Measurements from ENCODE around the gene PRRT1B. TPM values are rescaled to one million over a fixed set of nuclear protein-coding genes. Genes with fewer than 3 reads are reported as not detected.
"Not testable (repeated sequence)": the region's sequence is repeated elsewhere in the genome, so short reads cannot be mapped to it uniquely, and the experiment has no call there.

Gene PRRT1B
- total and polyA plus RNA-seq, 2 experiments from 2014 or later = 0.24 TPM; not detected in 1

DNA sequence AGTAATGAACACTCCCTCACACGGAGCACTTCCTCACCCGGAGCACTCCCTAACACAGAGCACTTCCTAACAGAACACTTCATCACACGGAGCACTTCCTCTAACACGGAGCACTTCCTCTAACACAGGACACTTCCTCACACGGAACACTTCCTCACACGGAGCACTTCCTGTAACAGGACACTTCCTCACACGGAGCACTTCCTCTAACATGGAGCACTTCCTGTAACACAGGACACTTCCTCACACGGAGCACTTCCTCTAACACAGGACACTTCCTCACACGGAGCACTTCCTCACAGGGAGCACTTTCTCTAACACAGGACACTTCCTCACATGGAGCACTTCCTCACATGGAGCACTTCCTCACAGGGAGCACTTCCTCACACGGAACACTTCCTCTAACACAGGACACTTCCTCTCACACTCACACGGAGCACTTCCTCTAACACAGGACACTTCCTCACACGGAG lies 29.7 kb upstream of the PRRT1B start:
- not testable (repeated sequence) for H3K9me3 Mint-ChIP-seq; H3K27ac ChIP-seq (ENCODE audit: low read depth); H3K4me3 Mint-ChIP-seq; H3K4me2 ChIP-seq; H3F3A ChIP-seq (replicated peaks; ENCODE audit: low read depth); H2AFZ ChIP-seq; ATAC-seq; H3K4me1 ChIP-seq (ENCODE audit: insufficient read depth); H4K20me1 ChIP-seq (replicated peaks; ENCODE audit: insufficient read depth); H3K27ac Mint-ChIP-seq; H3K79me2 ChIP-seq (replicated peaks; ENCODE audit: insufficient read depth); H3K9me2 ChIP-seq (ENCODE audit: insufficient read depth); H3K4me1 Mint-ChIP-seq; H3K4me3 ChIP-seq; DNase-seq (ENCODE audit: low spot score); H3K27me3 ChIP-seq (ENCODE audit: insufficient read depth)
- Mint-ChIP-seq H3K27me3 (ENCODE audit: insufficient read depth, low read depth, poor library complexity) (peaks cover 11% of the 10 kb centered on the region), H3K36me3 (ENCODE audit: low read depth) (peaks cover 56% of the 10 kb centered on the region)
- H3K36me3 ChIP-seq (ENCODE audit: insufficient read depth) = peaks cover 10% of the 10 kb centered on the region

DNA sequence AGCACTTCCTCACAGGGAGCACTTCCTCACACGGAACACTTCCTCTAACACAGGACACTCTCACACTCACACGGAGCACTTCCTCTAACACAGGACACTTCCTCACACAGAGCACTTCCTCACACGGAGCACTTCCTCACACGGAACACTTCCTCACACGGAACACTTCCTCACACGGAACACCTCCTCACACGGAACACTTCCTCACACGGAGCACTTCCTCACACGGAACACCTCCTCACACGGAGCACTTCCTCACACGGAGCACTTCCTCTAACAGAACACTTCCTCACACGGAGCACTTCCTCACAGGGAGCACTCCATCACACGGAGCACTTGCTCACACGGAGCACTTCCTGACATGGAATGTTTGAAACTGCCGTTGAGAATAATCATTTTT lies 29.2 kb upstream of the PRRT1B start:
- peaks cover 52% of the 10 kb centered on the region for H3K36me3 Mint-ChIP-seq (ENCODE audit: low read depth)
- H3K36me3 ChIP-seq (ENCODE audit: insufficient read depth) = peaks cover 8% of the 10 kb centered on the region
- H3K4me1 ChIP-seq (ENCODE audit: insufficient read depth) = no peaks in the 10 kb centered on the region
- no peak overlapping the region for H3K27ac ChIP-seq (ENCODE audit: low read depth)
- no peak overlapping the region for H3K4me2 ChIP-seq
- peaks cover 9% of the 10 kb centered on the region for H3F3A ChIP-seq (replicated peaks; ENCODE audit: low read depth)
- no peak overlapping the region for H2AFZ ChIP-seq
- H3K27me3 ChIP-seq (ENCODE audit: insufficient read depth) = no peaks in the 10 kb centered on the region
- no peak for ATAC-seq
- no peaks in the 10 kb centered on the region for H3K79me2 ChIP-seq (replicated peaks; ENCODE audit: insufficient read depth)
- no peaks in the 10 kb centered on the region for H3K9me2 ChIP-seq (ENCODE audit: insufficient read depth)
- H3K4me3 ChIP-seq = no peak overlapping the region
- no peak for DNase-seq (ENCODE audit: low spot score)
- H3K4me1 Mint-ChIP-seq = no peaks in the 10 kb centered on the region
- peaks cover 11% of the 10 kb centered on the region for H3K27me3 Mint-ChIP-seq (ENCODE audit: insufficient read depth, low read depth, poor library complexity)
- H3K9me3 Mint-ChIP-seq = no peaks in the 10 kb centered on the region
- H3K4me3 Mint-ChIP-seq = no peak overlapping the region
- H4K20me1 ChIP-seq (replicated peaks; ENCODE audit: insufficient read depth) = no peaks in the 10 kb centered on the region
- H3K27ac Mint-ChIP-seq = no peak overlapping the region
- TF ChIP-seq, protein P1, sequence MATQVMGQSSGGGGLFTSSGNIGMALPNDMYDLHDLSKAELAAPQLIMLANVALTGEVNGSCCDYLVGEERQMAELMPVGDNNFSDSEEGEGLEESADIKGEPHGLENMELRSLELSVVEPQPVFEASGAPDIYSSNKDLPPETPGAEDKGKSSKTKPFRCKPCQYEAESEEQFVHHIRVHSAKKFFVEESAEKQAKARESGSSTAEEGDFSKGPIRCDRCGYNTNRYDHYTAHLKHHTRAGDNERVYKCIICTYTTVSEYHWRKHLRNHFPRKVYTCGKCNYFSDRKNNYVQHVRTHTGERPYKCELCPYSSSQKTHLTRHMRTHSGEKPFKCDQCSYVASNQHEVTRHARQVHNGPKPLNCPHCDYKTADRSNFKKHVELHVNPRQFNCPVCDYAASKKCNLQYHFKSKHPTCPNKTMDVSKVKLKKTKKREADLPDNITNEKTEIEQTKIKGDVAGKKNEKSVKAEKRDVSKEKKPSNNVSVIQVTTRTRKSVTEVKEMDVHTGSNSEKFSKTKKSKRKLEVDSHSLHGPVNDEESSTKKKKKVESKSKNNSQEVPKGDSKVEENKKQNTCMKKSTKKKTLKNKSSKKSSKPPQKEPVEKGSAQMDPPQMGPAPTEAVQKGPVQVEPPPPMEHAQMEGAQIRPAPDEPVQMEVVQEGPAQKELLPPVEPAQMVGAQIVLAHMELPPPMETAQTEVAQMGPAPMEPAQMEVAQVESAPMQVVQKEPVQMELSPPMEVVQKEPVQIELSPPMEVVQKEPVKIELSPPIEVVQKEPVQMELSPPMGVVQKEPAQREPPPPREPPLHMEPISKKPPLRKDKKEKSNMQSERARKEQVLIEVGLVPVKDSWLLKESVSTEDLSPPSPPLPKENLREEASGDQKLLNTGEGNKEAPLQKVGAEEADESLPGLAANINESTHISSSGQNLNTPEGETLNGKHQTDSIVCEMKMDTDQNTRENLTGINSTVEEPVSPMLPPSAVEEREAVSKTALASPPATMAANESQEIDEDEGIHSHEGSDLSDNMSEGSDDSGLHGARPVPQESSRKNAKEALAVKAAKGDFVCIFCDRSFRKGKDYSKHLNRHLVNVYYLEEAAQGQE (IDR thresholded peaks at IDR 0.05; ENCODE audit: unreplicated experiment) = no peak
- TF ChIP-seq POLR2AphosphoS5 (IDR thresholded peaks at IDR 0.05; ENCODE audit: low read depth) (no peak), ZNF114 (CRISPR knock-in tag; IDR thresholded peaks at IDR 0.05) (no peak), ZNF331 (CRISPR knock-in tag; IDR thresholded peaks at IDR 0.05; ENCODE audit: low read depth) (no peak), STAT1 (IDR thresholded peaks at IDR 0.05; ENCODE audit: unreplicated experiment) (no peak), EZH2 (IDR thresholded peaks at IDR 0.05; ENCODE audit: low read depth, unreplicated experiment) (no peak), EZH2phosphoT487 (IDR thresholded peaks at IDR 0.05; ENCODE audit: unreplicated experiment) (no peak)
- TF ChIP-seq, protein P2, sequence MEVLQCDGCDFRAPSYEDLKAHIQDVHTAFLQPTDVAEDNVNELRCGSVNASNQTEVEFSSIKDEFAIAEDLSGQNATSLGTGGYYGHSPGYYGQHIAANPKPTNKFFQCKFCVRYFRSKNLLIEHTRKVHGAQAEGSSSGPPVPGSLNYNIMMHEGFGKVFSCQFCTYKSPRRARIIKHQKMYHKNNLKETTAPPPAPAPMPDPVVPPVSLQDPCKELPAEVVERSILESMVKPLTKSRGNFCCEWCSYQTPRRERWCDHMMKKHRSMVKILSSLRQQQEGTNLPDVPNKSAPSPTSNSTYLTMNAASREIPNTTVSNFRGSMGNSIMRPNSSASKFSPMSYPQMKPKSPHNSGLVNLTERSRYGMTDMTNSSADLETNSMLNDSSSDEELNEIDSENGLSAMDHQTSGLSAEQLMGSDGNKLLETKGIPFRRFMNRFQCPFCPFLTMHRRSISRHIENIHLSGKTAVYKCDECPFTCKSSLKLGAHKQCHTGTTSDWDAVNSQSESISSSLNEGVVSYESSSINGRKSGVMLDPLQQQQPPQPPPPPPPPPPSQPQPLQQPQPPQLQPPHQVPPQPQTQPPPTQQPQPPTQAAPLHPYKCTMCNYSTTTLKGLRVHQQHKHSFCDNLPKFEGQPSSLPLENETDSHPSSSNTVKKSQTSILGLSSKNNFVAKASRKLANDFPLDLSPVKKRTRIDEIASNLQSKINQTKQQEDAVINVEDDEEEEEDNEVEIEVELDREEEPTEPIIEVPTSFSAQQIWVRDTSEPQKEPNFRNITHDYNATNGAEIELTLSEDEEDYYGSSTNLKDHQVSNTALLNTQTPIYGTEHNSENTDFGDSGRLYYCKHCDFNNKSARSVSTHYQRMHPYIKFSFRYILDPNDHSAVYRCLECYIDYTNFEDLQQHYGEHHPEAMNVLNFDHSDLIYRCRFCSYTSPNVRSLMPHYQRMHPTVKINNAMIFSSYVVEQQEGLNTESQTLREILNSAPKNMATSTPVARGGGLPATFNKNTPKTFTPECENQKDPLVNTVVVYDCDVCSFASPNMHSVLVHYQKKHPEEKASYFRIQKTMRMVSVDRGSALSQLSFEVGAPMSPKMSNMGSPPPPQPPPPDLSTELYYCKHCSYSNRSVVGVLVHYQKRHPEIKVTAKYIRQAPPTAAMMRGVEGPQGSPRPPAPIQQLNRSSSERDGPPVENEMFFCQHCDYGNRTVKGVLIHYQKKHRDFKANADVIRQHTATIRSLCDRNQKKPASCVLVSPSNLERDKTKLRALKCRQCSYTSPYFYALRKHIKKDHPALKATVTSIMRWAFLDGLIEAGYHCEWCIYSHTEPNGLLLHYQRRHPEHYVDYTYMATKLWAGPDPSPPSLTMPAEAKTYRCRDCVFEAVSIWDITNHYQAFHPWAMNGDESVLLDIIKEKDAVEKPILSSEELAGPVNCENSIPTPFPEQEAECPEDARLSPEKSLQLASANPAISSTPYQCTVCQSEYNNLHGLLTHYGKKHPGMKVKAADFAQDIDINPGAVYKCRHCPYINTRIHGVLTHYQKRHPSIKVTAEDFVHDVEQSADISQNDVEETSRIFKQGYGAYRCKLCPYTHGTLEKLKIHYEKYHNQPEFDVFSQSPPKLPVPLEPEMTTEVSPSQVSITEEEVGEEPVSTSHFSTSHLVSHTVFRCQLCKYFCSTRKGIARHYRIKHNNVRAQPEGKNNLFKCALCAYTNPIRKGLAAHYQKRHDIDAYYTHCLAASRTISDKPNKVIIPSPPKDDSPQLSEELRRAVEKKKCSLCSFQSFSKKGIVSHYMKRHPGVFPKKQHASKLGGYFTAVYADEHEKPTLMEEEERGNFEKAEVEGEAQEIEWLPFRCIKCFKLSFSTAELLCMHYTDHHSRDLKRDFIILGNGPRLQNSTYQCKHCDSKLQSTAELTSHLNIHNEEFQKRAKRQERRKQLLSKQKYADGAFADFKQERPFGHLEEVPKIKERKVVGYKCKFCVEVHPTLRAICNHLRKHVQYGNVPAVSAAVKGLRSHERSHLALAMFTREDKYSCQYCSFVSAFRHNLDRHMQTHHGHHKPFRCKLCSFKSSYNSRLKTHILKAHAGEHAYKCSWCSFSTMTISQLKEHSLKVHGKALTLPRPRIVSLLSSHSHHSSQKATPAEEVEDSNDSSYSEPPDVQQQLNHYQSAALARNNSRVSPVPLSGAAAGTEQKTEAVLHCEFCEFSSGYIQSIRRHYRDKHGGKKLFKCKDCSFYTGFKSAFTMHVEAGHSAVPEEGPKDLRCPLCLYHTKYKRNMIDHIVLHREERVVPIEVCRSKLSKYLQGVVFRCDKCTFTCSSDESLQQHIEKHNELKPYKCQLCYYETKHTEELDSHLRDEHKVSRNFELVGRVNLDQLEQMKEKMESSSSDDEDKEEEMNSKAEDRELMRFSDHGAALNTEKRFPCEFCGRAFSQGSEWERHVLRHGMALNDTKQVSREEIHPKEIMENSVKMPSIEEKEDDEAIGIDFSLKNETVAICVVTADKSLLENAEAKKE (CRISPR knock-in tag; IDR thresholded peaks at IDR 0.05) = no peak
- TF ChIP-seq, protein P3, sequence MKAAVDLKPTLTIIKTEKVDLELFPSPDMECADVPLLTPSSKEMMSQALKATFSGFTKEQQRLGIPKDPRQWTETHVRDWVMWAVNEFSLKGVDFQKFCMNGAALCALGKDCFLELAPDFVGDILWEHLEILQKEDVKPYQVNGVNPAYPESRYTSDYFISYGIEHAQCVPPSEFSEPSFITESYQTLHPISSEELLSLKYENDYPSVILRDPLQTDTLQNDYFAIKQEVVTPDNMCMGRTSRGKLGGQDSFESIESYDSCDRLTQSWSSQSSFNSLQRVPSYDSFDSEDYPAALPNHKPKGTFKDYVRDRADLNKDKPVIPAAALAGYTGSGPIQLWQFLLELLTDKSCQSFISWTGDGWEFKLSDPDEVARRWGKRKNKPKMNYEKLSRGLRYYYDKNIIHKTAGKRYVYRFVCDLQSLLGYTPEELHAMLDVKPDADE (IDR thresholded peaks at IDR 0.05) = no peak
- TF ChIP-seq, protein P4, sequence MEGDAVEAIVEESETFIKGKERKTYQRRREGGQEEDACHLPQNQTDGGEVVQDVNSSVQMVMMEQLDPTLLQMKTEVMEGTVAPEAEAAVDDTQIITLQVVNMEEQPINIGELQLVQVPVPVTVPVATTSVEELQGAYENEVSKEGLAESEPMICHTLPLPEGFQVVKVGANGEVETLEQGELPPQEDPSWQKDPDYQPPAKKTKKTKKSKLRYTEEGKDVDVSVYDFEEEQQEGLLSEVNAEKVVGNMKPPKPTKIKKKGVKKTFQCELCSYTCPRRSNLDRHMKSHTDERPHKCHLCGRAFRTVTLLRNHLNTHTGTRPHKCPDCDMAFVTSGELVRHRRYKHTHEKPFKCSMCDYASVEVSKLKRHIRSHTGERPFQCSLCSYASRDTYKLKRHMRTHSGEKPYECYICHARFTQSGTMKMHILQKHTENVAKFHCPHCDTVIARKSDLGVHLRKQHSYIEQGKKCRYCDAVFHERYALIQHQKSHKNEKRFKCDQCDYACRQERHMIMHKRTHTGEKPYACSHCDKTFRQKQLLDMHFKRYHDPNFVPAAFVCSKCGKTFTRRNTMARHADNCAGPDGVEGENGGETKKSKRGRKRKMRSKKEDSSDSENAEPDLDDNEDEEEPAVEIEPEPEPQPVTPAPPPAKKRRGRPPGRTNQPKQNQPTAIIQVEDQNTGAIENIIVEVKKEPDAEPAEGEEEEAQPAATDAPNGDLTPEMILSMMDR (conservative IDR thresholded peaks at IDR 0.05; ENCODE audit: low read depth in 2 of 2) = no peak

All from GM23338 (cell line).